NCI-H510A (cell line): ENCODE data around the gene PCDHA9.
"Not testable (repeated sequence)": the region's sequence is repeated elsewhere in the genome, so short reads cannot be mapped to it uniquely, and the experiment has no call there.

Experiments
- DNase-seq: peaks from one replicate; lab custom pipeline; 2025; lab: John Stamatoyannopoulos, UW

PCDHA9 gene

DNA sequence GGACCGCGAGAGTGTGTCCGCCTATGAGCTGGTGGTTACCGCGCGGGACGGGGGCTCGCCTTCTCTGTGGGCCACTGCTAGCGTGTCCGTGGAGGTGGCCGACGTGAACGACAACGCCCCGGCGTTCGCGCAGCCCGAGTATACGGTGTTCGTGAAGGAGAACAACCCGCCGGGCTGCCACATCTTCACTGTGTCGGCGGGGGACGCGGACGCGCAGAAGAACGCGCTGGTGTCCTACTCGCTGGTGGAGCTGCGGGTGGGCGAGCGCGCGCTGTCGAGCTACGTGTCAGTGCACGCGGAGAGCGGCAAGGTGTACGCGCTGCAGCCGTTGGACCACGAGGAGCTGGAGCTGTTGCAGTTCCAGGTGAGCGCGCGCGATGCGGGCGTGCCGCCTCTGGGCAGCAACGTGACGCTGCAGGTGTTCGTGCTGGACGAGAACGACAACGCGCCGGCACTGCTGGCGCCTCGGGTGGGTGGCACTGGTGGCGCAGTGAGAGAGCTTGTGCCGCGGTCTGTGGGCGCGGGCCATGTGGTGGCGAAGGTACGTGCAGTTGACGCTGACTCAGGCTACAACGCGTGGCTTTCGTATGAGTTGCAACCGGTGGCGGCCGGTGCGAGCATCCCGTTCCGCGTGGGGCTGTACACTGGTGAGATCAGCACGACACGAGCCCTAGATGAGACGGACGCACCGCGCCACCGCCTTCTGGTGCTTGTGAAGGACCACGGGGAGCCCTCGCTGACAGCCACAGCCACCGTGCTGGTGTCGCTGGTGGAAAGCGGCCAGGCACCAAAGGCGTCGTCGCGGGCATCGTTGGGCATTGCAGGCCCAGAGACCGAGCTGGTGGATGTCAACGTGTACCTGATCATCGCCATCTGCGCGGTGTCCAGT lies 12.3 kb upstream of the PCDHA9 start:
- no peak for DNase-seq

- DNase-seq: no peak
Measured at GRCh38 chr5:140840978-140841962, 6.9 kb upstream of the PCDHA9 start, which contains the start of gene PCDHA8. PCDHA8 (plus strand) TSS chr5:140841187; CDS start chr5:140841322, 135 bp downstream.

- no peak for DNase-seq
Measured at GRCh38 chr5:140842798-140843733, 5.1 kb upstream of the PCDHA9 start.

GRCh38 chr5:140849831-140850634 lies 1.9 kb downstream of the PCDHA9 start:
- not testable (repeated sequence) for DNase-seq

- no peak for DNase-seq
Measured at GRCh38 chr5:140855772-140856674, 7.8 kb downstream of the PCDHA9 start, which contains the start of gene PCDHA10. PCDHA10 (plus strand) TSS chr5:140855897; CDS start chr5:140856049, 152 bp downstream.

GRCh38 chr5:140857177-140857986 lies 9.2 kb downstream of the PCDHA9 start:
- no peak for DNase-seq

DNA sequence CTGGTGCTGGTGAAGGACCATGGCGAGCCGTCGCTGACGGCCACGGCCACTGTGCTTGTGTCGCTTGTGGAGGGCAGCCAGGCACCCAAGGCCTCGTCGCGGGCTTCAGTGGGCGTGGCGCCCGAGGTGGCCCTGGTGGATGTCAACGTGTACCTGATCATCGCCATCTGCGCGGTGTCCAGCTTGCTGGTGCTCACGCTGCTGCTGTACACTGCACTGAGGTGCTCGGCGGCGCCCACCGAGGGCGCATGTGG lies 9.7 kb downstream of the PCDHA9 start:
- DNase-seq: no peak

- no peak for DNase-seq
Measured at GRCh38 chr5:140862441-140863295, 14.5 kb downstream of the PCDHA9 start.

GRCh38 chr5:140868721-140869554 lies 20.8 kb downstream of the PCDHA9 start, which contains the start of gene PCDHA11:
PCDHA11 (plus strand) TSS chr5:140868957; CDS start chr5:140869104, 147 bp downstream.
- DNase-seq: no peak

DNA sequence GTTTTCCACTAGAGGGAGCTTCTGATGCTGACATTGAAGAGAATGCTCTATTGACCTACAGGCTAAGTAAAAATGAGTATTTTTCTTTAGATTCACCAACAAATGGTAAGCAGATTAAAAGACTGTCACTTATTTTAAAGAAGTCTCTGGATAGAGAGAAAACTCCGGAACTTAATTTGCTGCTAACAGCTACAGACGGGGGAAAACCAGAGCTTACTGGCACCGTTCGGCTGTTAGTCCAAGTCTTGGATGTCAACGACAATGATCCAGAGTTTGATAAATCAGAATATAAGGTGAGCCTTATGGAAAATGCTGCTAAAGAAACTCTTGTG lies 21.3 kb downstream of the PCDHA9 start:
- DNase-seq: no peak

DNA sequence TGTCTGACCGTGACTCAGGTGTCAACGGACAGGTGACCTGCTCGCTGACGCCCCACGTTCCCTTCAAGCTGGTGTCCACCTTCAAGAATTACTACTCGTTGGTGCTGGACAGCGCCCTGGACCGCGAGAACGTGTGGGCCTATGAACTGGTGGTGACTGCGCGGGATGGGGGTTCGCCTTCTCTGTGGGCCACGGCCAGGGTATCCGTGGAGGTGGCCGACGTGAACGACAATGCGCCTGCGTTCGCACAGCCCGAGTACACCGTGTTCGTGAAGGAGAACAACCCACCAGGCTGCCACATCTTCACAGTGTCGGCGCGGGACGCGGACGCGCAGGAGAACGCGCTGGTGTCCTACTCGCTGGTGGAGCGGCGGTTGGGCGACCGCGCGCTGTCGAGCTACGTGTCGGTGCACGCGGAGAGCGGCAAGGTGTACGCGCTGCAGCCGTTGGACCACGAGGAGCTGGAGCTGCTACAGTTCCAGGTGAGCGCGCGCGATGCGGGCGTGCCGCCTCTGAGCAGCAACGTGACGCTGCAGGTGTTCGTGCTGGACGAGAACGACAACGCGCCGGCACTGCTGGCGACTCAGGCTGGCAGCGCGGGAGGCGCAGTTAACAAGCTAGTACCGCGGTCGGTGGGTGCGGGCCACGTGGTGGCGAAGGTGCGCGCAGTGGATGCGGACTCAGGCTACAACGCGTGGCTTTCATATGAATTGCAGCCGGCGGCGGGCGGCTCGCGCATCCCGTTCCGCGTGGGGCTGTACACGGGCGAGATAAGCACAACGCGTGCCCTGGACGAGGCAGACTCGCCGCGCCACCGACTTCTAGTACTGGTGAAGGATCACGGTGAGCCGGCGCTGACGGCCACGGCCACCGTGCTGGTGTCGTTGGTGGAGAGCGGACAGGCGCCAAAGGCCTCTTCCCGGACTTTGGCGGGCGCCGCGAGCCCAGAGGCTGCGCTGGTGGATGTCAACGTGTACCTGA lies 22.3 kb downstream of the PCDHA9 start:
- DNase-seq: no peak

GRCh38 chr5:140875085-140876065 lies 27.2 kb downstream of the PCDHA9 start, which contains the start of gene PCDHA12:
PCDHA12 (plus strand) TSS chr5:140875308; CDS start chr5:140875473, 165 bp downstream.
- DNase-seq: no peak

- DNase-seq: not testable (repeated sequence)
Measured at GRCh38 chr5:140876541-140877261, 28.5 kb downstream of the PCDHA9 start.

GRCh38 chr5:140877262-140877581 lies 29.0 kb downstream of the PCDHA9 start:
- no peak for DNase-seq
